GM19467 (cell line): ENCODE measurements around the gene ZNF799.
"Not testable (repeated sequence)": the region's sequence is repeated elsewhere in the genome, so short reads cannot be mapped to it uniquely, and the experiment has no call there.

Source experiments
- ATAC-seq: cut with Tn5 transposase; IDR thresholded peaks from one replicate; pipeline ENCODE4 v1.9.1; 2021; ENCODE audit warnings: mild to moderate bottlenecking, moderate library complexity; ENCODE audit not compliant: unreplicated experiment

Gene ZNF799

DNA sequence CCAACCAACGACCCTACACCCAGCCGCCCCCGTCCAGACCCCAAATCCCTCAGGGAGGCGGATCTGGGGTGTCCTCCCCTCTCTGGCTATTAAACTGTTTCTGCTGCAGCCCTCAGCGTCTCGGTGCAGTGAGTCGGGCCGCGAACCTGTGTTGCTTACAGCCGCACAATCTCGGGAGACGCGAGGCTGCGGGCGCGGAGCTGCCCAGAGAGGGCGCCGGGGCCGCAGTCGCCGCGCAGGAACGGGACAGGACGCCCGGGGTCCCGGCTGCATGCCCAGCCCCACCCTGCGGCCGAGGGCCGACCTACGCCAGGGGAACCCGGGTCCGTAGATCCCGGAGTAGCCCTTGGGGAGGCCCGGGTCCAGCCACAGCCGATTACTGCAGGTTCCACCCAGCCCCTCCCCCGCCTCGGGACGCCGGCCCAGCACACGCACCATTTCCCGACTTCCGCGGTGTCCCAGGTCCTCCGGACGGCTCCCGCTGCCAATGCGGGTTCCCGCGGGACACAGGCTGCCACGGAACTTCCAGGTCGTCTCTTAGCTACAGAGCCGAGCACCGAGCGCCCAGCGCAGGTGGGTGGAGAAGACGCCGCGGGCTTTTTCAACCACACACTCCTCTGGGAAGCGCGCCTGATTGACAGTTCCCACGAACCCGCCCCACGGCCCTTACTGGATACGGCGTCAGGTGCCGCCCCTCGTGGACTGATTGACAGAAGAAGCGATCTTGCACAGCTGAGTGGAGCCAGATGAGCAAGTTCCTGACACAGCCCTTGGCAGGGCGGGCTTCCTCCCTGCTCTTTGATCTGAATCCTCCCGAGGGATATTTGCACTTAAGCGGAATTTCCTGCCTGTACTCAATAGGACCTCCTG, at the start of gene ZNF799:
ZNF799 (minus strand) TSS at position 639 of the 870 bp plus-strand sequence; CDS start at position 438, 201 bp downstream.
- peak; percentile 80 for ATAC-seq

DNA sequence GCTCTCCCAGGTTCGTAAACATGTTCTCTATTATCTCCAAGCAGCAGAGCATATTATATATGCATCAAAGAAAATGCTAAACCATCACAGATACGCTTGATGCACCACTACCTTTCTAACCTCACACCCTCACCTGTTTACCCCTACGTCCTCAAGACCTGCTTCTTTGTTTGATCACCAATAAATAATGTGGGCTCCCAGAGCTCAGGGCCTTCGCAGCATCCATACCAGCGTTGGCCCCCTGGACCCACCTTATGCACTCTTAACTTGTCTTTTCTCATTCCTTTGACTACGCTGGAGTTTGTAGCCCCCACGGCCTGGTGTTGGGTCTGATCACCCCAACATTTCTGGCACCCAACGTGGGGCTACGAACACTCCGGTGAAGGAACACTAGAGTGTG, 49.8 kb upstream of the ZNF799 start:
- ATAC-seq: no peak

DNA sequence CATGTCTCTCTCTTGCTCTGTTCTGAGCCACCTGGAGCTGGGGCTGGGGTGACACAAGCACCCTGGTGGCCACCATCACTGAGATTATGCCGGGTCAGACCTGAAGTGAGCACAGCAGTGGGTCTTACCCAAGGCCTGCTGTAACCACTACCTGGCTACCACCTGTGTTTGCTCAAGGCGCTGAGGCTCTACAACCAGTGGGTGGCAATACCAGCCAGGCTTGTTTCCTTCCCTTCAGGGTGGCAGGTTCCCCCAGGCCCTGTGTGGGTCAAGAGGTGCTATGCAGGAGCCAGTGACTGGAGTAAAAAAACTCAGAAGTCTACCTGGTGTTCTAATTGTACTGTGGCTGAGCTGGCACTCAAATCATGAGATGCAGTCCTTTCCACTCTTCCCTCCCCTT, 47.7 kb upstream of the ZNF799 start:
- no peak for ATAC-seq

DNA sequence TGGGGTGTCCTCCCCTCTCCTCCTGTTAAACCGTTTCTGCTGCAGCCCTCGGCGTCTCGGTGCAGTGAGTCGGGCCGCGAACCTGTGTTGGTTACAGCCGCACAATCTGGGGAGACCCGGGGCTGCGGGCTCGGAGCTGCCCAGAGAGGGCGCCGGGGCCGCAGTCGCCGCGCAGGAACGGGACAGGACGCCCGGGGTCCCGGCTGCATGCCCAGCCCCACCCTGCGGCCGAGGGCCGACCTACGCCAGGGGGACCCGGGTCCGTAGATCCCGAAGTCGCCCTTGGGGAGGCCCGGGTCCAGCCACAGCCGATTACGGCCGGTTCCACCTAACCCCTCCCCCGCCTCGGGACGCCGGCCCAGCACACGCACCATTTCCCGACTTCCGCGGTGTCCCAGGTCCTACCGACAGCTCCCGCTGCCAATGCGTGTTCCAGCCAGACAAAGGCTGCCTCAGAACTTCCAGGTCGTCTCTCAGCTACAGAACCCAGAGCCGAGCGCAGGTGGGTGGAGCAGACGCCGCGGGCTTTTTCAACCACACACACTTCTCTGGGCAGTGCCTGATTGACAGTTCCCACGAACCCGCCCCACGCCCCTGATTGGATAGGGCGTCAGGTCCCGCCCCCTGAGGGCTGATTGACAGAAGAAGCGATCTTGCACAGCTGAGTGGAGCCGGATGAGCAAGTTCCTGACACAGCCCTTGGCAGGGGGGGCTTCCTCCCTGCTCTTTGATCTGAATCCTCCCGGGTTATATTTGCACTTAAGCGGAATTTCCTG, 39.7 kb upstream of the ZNF799 start, which contains the start of gene ZNF443:
ZNF443 (minus strand) TSS at position 481 of the 776 bp plus-strand sequence; CDS start at position 374, 107 bp downstream.
- peak; percentile 96 for ATAC-seq

DNA sequence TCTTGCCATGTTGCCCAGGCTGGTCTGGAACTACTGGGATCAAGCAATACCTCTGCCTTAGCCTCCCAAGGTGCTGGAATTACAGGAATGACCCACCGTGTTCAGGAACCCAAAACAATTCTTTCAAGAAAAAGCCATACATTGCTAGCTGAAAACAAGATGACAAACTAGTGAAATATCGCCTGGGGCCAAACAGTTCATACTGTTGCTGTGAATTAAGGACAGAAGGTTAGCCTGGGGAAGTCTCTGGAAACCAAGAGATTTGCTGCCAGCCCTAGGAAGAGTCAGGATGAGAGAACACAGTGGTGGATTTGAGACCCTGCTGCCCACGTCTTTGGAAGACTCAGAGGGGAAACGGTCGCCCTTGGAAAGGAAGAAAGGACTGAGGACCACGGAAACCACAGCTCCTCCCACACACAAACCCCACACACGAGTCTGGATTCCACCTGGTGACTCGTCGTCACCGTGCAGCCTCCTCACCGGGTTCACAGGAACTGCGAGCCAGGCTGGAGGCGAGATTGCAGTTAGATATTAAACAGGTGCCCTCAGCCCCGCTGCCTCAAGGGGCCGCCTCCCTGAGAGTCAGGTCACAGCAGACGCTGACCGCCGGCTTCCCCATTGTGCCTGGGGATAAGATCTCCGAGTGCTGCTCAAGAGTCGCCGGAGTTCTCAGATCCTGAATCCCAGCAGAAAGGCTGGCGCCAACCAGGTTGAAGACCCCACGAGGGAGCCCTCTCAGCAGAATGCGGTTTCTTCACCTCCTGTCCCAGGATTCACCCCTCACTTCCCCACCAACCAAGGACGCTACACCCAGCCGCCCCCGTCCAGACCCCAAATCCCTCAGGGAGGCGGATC, 38.8 kb upstream of the ZNF799 start:
- peak; percentile 39 for ATAC-seq

DNA sequence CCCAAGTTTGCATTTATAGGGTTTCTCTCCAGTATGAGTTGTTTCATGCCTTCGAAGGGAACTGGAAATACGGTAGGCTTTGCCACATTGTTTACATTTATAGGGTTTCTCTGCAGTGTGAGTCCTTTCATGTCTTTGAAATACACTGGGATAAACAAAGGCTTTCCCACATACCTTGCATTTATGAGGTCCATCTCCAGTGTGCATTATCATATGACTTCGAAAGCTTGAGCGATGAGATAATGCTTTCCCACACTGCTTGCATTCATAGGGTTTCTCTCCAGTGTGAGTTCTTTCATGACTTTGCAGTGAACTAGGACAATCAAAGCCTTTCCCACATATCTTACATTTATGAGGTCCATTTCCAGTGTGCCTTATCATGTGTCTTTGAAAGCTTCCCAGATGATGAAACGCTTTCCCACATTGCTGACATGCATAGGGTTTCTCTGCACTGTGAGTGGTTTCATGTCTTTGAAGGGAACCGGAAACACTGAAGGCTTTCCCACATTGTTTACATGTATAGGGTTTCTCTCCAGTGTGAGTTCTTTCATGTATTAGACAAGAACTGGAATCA, 29.7 kb upstream of the ZNF799 start:
- not testable (repeated sequence) for ATAC-seq

DNA sequence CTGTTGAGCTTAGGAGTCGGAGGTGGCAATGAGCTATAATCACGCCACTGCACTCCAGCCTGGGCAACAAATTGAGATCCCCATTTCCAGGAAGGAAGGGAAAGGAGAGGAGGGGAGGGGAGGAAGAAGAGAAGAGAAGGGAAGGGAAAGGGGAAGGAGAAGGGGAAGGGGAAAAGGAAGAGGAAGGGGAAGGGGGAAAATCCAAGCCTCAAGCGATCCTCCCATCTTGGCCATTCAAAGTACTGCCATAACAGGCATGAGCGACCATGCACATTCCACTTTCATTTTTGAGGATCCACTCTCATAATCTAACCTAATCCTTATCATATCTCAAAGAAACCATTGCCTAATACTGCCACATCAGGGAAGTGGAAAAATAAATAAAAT, 24.8 kb upstream of the ZNF799 start:
- ATAC-seq: no peak

DNA sequence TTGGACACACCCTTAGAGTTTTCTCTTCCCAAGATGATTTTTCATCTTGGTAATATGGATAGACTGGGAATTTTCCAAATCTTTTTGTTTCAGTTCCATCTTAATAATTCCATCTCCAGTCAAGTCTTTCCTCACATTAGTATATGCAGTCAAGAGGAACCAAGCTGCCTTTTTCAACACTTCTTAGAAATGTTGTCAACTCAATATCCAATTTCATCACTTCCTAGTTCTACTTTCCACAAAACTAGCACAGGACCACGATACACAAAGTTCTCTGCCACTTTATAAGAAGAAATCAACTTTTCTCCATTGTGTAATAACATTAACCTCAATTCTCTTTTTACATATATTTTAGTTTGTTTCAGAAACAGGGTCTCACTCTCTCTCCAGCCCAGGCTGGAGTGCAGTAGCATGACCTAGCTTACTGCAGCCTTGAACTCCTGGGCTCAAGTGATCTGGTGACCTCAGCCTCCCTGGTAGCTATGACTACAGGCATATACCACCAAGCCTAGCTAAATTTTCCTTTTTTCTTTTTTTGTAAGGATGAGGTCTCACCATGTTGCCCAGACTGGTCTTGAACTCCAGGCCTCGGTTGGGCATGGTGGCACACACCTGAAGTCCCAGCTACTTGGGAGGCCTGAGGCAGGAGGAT, 24.3 kb upstream of the ZNF799 start:
- ATAC-seq: no peak

DNA sequence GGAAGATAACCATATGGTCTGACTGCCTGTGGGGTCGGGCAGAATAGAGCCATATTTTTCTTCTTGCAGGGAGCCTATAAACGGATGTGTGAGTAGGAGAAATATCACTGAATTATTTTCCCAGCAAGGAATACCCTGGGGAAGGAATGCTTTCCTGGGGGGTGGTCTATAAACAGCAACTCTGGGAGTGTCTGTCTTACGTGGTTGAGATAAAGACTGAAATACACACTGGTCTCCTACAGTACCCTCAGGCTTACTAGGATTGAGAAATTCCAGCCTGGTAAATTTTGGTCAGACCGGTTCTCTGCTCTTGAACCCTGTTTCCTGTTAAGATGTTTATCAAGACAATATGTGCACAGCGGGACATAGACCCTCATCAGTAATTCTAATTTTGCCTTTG, 16.2 kb upstream of the ZNF799 start:
- not testable (repeated sequence) for ATAC-seq

DNA sequence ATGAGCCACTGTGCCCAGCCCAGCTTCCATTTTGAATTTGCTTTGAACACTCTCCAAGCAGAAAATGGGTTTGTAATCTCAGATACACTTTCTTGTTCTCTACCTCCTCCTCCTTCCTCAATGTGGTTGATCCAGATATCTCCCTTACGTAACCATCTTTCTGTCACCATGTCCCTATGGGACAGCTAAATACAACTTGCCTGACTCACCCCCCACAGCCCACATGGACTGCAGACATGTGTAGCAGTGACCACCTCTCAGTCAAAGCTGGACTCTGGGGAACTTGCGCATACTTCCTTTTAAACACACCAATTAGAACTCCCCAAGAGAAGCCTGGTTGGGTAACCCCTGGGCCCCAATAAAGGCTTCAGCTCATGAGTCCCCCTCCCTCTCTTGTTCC, 10.8 kb upstream of the ZNF799 start:
- no peak for ATAC-seq

DNA sequence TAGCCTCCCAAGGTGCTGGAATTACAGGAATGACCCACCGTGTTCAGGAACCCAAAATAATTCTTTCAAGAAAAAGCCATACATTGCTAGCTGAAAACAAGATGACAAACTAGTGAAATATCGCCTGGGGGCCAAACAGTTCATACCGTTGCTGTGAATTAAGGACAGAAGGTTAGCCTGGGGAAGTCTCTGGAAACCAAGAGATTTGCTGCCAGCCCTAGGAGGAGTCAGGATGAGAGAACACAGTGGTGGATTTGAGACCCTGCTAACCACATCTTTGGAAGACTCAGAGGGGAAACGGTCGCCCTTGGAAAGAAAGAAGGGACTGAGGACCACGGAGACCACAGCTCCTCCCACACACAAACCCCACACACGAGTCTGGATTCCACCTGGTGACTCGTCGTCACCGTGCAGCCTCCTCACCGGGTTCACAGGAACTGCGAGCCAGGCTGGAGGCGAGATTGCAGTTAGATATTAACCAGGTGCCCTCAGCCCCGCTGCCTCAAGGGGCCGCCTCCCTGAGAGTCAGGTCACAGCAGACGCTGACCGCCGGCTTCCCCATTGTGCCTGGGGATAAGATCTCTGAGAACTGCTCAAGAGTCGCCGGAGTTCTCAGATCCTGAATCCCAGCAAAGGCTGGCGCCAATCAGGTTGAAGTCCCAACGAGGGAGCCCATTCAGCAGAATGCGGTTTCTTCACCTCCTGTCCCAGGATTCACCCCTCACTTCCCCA, 1.0 kb downstream of the ZNF799 start:
- peak; percentile 35 for ATAC-seq

DNA sequence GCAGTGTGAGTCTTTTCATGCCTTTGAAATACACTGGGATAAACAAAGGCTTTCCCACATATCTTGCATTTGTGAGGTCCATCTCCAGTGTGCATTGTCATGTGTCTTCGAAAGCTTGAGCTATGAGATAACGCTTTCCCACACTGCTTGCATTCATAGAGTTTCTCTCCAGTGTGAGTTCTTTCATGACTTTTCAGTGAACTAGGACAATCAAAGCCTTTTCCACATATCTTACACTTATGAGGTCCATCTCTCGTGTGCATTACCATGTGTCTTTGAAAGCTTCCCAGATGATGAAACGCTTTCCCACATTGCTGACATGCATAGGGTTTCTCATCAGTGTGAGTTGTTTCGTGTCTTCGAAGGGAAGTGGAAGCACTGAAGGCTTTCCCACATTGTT, 9.9 kb downstream of the ZNF799 start:
- ATAC-seq: not testable (repeated sequence)

DNA sequence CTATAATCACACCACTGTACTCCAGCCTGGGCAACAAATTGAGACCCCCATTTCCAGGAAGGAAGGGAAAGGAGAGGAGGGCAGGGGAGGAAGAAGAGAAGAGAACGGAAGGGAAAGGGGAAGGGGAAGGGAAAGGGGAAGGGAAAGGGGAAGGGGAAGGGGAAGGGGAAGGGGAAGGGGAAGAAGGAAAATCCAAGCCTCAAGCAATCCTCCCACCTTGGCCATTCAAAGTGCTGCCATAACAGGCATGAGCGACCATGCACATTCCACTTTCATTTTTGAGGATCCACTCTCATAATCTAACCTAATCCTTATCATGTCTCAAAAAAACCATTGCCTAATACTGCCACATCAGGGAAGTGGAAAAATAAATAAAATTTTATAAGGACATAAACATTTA, 14.7 kb downstream of the ZNF799 start:
- ATAC-seq: not testable (repeated sequence)

DNA sequence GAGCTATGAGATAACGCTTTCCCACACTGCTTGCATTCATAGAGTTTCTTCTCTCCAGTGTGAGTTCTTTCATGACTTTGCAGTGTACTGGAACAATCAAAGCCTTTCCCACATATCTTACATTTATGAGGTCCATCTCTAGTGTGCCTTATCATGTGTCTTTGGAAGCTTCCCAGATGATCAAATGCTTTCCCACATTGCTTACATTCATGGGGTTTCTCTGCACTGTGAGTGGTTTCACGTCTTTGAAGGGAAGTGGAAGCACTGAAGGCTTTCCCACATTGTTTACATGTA, 20.7 kb downstream of the ZNF799 start:
- no peak for ATAC-seq

DNA sequence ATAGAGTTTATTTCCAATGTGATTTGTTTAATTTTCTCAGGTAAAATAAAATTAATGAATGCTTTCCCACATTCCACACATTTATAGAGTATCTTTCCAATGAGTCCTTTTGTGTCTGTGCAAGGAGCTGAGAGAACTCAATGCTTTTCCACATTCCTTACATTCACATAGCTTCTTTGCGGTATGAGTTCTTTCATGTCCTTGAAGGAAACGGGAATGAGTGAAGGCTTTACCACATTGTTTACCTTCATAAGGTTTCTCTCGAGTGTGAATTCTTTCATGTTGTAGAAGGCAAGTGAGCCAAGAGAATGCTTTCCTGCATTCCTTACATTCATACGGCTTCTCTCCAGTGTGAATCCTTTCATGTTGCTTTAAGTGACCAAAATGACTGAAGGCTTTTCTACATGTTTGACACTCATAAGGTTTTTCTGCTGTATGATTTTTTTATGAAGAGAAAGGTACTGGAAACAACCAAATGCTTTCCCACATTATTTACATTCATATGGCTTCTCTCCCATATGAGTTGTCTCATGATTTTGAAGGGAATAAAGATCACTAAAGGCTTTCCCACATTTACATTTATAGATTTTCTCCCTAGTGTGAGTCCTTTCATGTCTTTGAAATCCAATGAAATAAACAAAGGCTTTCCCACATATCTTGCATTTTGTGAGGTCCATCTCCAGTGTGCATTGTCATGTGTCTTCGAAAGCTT, 21.2 kb downstream of the ZNF799 start:
- no peak for ATAC-seq

DNA sequence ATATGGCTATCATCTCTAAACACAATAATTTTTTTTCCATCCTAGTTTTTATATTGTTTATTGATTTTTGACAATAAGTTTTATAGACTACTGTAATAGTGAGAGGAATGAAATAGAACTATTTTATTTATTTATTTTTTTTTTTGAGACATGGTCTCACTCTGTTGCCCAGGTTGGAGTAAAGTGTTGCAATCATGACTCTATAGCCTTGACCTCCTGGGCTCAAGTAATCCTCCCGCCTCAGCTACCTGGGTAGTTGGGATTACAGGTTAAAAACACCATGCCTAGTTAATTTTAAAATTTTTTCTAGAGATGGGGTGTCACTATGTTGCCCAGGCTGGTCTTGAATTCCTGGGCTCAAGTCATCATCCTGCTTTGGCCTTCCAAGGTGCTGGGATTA, 27.0 kb downstream of the ZNF799 start:
- ATAC-seq: no peak

DNA sequence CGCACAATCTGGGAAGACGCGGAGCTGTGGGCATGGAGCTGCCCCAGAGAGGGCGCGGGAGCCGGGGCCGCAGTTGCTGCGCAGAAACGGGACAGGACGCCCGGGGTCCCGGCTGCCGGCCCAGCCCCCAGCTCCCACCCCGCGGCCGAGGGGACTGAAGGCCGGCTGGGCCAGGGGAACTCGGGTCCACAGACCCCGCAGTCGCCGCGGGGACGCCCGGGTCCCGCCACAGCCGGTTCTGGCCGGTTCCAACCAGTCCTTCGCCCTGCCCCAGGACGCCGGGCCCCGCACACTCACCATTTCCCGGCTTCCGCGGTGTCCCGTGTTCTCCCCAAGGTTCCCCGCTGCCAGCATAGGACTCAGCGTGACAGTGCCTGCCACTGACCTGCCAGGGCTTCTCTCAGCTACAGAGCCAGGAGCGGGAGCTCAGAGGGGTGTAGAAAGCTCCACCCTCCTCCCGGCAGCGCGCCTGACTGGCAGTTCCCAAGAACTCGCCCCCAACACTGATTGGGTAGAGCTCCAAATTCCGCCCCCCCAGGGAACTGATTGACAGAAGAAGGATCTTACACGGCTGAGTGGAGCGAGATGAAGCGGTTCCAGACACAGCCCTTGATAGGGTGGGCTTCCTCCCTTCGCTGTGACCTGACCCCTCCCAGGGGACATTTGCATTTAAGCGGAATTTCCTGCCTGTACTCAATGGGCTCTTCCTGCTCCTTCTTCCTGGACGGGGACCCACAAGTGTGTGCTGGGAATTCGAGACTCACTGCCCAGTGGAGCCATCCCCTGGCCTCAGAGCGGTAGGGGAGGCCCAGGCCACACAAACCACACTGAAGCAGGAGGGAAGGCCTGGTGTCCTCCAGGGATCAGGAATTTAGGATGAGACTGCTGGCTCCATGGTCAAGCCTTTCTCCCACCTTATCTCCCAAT, 35.6 kb downstream of the ZNF799 start, which contains the start of gene ZNF442:
ZNF442 (minus strand) TSS at position 448 of the 927 bp plus-strand sequence. CDS start 2,052 bp downstream, outside the sequence.
- ATAC-seq: peak; percentile 90
